ENCODE measurements around the gene MYBBP1A.
"Not testable (repeated sequence)": the region's sequence is repeated elsewhere in the genome, so short reads cannot be mapped to it uniquely, and the experiment has no call there.

MYBBP1A gene, protein sequence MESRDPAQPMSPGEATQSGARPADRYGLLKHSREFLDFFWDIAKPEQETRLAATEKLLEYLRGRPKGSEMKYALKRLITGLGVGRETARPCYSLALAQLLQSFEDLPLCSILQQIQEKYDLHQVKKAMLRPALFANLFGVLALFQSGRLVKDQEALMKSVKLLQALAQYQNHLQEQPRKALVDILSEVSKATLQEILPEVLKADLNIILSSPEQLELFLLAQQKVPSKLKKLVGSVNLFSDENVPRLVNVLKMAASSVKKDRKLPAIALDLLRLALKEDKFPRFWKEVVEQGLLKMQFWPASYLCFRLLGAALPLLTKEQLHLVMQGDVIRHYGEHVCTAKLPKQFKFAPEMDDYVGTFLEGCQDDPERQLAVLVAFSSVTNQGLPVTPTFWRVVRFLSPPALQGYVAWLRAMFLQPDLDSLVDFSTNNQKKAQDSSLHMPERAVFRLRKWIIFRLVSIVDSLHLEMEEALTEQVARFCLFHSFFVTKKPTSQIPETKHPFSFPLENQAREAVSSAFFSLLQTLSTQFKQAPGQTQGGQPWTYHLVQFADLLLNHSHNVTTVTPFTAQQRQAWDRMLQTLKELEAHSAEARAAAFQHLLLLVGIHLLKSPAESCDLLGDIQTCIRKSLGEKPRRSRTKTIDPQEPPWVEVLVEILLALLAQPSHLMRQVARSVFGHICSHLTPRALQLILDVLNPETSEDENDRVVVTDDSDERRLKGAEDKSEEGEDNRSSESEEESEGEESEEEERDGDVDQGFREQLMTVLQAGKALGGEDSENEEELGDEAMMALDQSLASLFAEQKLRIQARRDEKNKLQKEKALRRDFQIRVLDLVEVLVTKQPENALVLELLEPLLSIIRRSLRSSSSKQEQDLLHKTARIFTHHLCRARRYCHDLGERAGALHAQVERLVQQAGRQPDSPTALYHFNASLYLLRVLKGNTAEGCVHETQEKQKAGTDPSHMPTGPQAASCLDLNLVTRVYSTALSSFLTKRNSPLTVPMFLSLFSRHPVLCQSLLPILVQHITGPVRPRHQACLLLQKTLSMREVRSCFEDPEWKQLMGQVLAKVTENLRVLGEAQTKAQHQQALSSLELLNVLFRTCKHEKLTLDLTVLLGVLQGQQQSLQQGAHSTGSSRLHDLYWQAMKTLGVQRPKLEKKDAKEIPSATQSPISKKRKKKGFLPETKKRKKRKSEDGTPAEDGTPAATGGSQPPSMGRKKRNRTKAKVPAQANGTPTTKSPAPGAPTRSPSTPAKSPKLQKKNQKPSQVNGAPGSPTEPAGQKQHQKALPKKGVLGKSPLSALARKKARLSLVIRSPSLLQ (N-terminal part only)

DNA sequence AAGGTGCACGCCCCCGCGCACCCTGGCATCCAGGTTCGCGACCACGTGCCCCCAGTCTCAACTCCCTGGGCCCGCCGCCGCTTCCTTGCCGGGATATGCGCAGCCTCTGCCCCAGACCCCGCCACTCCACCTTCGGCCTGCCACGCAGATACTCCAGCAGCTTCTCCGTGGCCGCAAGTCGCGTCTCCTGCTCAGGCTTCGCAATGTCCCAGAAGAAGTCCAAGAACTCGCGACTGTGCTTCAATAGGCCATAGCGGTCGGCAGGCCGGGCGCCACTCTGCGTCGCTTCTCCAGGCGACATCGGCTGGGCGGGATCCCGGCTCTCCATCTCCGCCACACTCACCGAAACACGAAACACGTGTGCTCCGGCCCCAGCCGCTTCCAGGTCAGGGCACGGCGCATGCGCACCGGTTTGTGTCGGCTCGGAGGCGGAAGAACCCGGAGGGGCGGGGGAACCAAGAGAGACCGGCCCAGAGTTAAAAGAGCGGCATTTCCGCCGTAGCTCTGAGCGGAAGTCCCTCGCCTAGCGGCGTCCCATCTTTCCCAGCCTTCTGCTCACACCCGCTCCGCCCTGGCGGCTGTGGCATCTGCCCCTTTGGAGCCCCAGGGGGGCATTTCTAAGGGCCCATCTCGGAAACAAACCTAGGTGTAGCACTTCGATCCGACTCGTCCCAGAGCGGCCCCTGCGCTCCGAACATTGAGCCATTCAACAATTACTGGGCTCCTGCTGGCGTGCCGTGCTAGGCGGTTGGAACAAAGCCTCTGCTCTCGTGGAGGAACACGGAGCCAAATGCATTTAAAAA lies at the start of gene MYBBP1A:
MYBBP1A (minus strand) TSS at position 388 of the 803 bp plus-strand sequence; CDS start at position 328, 60 bp downstream.
- peak within 1 kb of the TSS; percentile 79 for H3K4me3 ChIP-seq (ENCODE audit: insufficient read length, low read depth)
- peak within 1 kb of the TSS; percentile 84 for H3K9ac ChIP-seq (ENCODE audit: insufficient read length, low read depth)
- H3K4me1 ChIP-seq (ENCODE audit: insufficient read depth, insufficient read length) = peaks cover 13% of the 10 kb centered on the region
- H3K36me3 ChIP-seq (ENCODE audit: insufficient read depth, insufficient read length, low read length) = peaks cover 41% of the 10 kb centered on the region
- H3K27me3 ChIP-seq (ENCODE audit: insufficient read depth, insufficient read length) = no peaks in the 10 kb centered on the region
- TF ChIP-seq ZNF274 (IDR thresholded peaks at IDR 0.05; ENCODE audit: low read depth, low read length) (no peak), SUZ12 (IDR thresholded peaks at IDR 0.05; ENCODE audit: extremely low read depth, insufficient read depth, insufficient read length) (no peak), YY1 (IDR thresholded peaks at IDR 0.05; ENCODE audit: insufficient read depth, insufficient read length) (no peak)
- peak; percentile 86 for DNase-seq (ENCODE audit: low read depth, low spot score)
- no peaks in the 10 kb centered on the region for H3K9me3 ChIP-seq (ENCODE audit: insufficient read depth, low read length)

DNA sequence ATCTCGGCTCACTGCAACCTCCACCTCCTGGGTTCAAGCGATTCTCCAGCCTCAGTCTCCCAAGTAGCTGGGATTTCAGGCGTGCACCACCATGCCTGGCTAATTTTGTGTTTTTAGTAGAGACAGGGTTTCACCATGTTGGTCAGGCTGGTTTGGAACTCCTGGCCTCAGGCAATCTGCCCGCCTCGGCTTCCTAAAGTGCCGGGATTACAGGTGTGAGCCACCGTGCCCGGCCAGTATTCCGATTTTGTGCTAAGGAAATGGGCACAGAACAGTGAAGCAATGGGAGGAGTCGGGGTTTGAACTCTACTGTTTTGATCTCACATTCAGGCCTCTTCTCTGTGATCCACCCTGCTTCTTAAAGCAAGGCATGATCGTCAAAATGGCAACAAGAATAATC lies 49.6 kb upstream of the MYBBP1A start:
- H3K27me3 ChIP-seq (ENCODE audit: insufficient read depth, insufficient read length); H3K9ac ChIP-seq (ENCODE audit: insufficient read length, low read depth); DNase-seq (ENCODE audit: low read depth, low spot score); H3K36me3 ChIP-seq (ENCODE audit: insufficient read depth, insufficient read length, low read length); H3K9me3 ChIP-seq (ENCODE audit: insufficient read depth, low read length); H3K4me3 ChIP-seq (ENCODE audit: insufficient read length, low read depth); H3K4me1 ChIP-seq (ENCODE audit: insufficient read depth, insufficient read length): not testable (repeated sequence)

DNA sequence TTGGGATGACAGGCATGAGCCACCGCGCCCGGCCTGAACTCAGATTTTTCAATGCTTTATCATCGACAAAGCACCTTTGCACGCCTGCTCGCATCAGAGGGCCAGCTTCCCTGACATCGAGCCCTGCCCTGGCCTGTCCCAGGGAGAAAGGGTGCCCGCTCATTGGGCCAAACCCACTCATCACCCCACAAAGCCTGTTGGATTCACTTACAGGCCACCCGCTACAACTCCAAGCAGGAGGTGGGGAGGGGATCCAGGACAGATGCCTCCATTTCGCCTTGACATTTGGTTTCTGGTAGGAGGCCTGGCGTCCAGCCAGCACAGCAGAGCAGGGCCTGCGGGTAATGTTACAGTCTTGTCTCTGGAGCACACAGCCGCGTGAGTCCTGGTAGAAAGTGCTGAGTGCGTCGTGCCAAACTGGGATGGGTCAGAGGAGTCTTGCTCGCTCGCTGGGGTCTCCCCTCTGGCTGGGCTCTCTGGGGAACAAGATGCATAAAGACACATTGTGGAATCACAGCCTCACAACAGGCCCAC lies 49.0 kb upstream of the MYBBP1A start:
- Histone ChIP-seq H3K27me3 (ENCODE audit: insufficient read depth, insufficient read length) (no peaks in the 10 kb centered on the region), H3K4me3 (ENCODE audit: insufficient read length, low read depth) (no peak overlapping the region), H3K9ac (ENCODE audit: insufficient read length, low read depth) (no peak overlapping the region), H3K4me1 (ENCODE audit: insufficient read depth, insufficient read length) (peaks cover 12% of the 10 kb centered on the region), H3K9me3 (ENCODE audit: insufficient read depth, low read length) (no peaks in the 10 kb centered on the region), H3K36me3 (ENCODE audit: insufficient read depth, insufficient read length, low read length) (no peaks in the 10 kb centered on the region)
- TF ChIP-seq ZNF274 (IDR thresholded peaks at IDR 0.05; ENCODE audit: low read depth, low read length) (no peak), SUZ12 (IDR thresholded peaks at IDR 0.05; ENCODE audit: extremely low read depth, insufficient read depth, insufficient read length) (no peak), YY1 (IDR thresholded peaks at IDR 0.05; ENCODE audit: insufficient read depth, insufficient read length) (no peak)
- no peak for DNase-seq (ENCODE audit: low read depth, low spot score)

DNA sequence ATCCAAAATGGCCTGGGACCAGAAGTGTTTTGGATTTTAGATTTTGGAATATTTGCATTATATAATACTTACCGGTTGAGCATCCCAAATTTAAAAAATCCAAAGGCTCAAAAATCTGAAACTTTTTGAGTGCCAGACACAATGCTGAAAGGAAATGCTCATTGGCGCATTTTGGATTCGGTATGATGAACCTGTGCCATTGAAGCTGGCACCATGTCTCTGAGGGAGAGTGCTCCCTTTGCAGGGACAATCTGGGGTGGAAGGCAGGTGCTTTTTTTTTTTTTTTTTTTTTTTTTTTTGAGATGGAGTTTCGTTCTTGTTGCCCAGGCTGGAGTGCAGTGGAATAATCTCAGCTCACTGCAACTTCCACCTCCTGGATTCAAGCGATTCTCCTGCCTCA lies 46.9 kb upstream of the MYBBP1A start:
- no peak for DNase-seq (ENCODE audit: low read depth, low spot score)
- TF ChIP-seq ZNF274 (IDR thresholded peaks at IDR 0.05; ENCODE audit: low read depth, low read length) = no peak
- no peak for TF ChIP-seq YY1 (IDR thresholded peaks at IDR 0.05; ENCODE audit: insufficient read depth, insufficient read length)
- no peak for TF ChIP-seq SUZ12 (IDR thresholded peaks at IDR 0.05; ENCODE audit: extremely low read depth, insufficient read depth, insufficient read length)
- Histone ChIP-seq H3K4me1 (ENCODE audit: insufficient read depth, insufficient read length) (peaks cover 20% of the 10 kb centered on the region), H3K4me3 (ENCODE audit: insufficient read length, low read depth) (no peak overlapping the region), H3K9ac (ENCODE audit: insufficient read length, low read depth) (no peak overlapping the region), H3K36me3 (ENCODE audit: insufficient read depth, insufficient read length, low read length) (no peaks in the 10 kb centered on the region), H3K27me3 (ENCODE audit: insufficient read depth, insufficient read length) (no peaks in the 10 kb centered on the region), H3K9me3 (ENCODE audit: insufficient read depth, low read length) (no peaks in the 10 kb centered on the region)

DNA sequence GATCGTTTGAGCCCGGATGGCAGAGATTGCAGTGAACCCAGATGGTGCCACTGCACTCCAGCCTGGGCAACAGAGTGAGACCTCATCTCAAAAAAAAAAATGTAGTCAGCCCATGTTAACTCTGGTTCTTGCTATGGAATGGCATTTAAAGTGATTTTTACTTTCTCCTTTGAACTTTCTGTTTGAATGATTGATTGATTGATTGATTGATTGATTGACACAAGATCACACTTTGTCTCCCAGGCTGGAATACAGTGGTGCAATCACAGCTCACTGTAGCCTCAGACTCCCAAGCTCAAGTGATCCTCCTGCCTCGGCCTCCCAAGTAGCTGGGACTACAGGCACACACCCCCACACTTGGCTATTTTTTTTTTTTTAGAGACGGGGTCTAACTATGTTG lies 46.1 kb upstream of the MYBBP1A start:
- H3K27me3 ChIP-seq (ENCODE audit: insufficient read depth, insufficient read length) = no peaks in the 10 kb centered on the region
- no peak overlapping the region for H3K4me3 ChIP-seq (ENCODE audit: insufficient read length, low read depth)
- no peak overlapping the region for H3K9ac ChIP-seq (ENCODE audit: insufficient read length, low read depth)
- DNase-seq (ENCODE audit: low read depth, low spot score) = no peak
- H3K4me1 ChIP-seq (ENCODE audit: insufficient read depth, insufficient read length) = peaks cover 20% of the 10 kb centered on the region
- TF ChIP-seq YY1 (IDR thresholded peaks at IDR 0.05; ENCODE audit: insufficient read depth, insufficient read length) = no peak
- TF ChIP-seq SUZ12 (IDR thresholded peaks at IDR 0.05; ENCODE audit: extremely low read depth, insufficient read depth, insufficient read length) = no peak
- TF ChIP-seq ZNF274 (IDR thresholded peaks at IDR 0.05; ENCODE audit: low read depth, low read length) = no peak
- H3K9me3 ChIP-seq (ENCODE audit: insufficient read depth, low read length) = no peaks in the 10 kb centered on the region
- H3K36me3 ChIP-seq (ENCODE audit: insufficient read depth, insufficient read length, low read length) = no peaks in the 10 kb centered on the region

- H3K9ac ChIP-seq (ENCODE audit: insufficient read length, low read depth) = peak overlapping the region; percentile 28
- H3K36me3 ChIP-seq (ENCODE audit: insufficient read depth, insufficient read length, low read length) = no peaks in the 10 kb centered on the region
- H3K4me3 ChIP-seq (ENCODE audit: insufficient read length, low read depth) = peak overlapping the region; percentile 0
- DNase-seq (ENCODE audit: low read depth, low spot score) = no peak
- TF ChIP-seq ZNF274 (IDR thresholded peaks at IDR 0.05; ENCODE audit: low read depth, low read length) (no peak), SUZ12 (IDR thresholded peaks at IDR 0.05; ENCODE audit: extremely low read depth, insufficient read depth, insufficient read length) (no peak), YY1 (IDR thresholded peaks at IDR 0.05; ENCODE audit: insufficient read depth, insufficient read length) (no peak)
- no peaks in the 10 kb centered on the region for H3K27me3 ChIP-seq (ENCODE audit: insufficient read depth, insufficient read length)
- peaks cover 17% of the 10 kb centered on the region for H3K4me1 ChIP-seq (ENCODE audit: insufficient read depth, insufficient read length)
- no peaks in the 10 kb centered on the region for H3K9me3 ChIP-seq (ENCODE audit: insufficient read depth, low read length)
Measured at GRCh38 chr17:4600563-4600962, 45.4 kb upstream of the MYBBP1A start.
